IMR-90 (cell line): ENCODE measurements around the gene CH25H. TPM values are rescaled to one million over a fixed set of nuclear protein-coding genes. Genes with fewer than 3 reads are reported as not detected.
A peak's percentile ranks its signal among the peaks of the same experiment; 100 is the strongest.

Experiments
- ATAC-seq: fragments of 200-7000 bp; cut with Tn5 transposase; 2 replicates; pipeline ENCODE4 v1.9.1; 2020; ENCODE audit warnings: low read depth, mild to moderate bottlenecking, moderate library complexity
- BruUV-seq: library from RNA; stranded (reverse); fragments of 400-500 nt; replicated peaks from 2 replicates; lab custom pipeline; 2021; lab: Mats Ljungman, UMichigan
- CTCF ChIA-PET: fragments of 300-600 bp; formaldehyde crosslinking; extraction: SDS; loops from one replicate; lab custom pipeline; 2021; ENCODE audit warnings: antibody characterized with exemption; lab: Yijun Ruan, JAX
- POLR2A ChIA-PET: fragments of 300-600 bp; sonication (Branson Sonifier 250); formaldehyde crosslinking; loops from one replicate; lab custom pipeline; 2022; ENCODE audit warnings: antibody characterized with exemption; ENCODE audit not compliant: unreplicated experiment; lab: Charles Lee
- DNase-seq: peaks from one replicate; pipeline ENCODE4 v3.0.0; 2013
- H2AFZ ChIP-seq: replicated peaks from 2 replicates; pipeline ENCODE3; 2013; ENCODE audit warnings: low read length, mild to moderate bottlenecking; ENCODE audit not compliant: poor library complexity
- H2AK5ac ChIP-seq: 2 replicates; pipeline ENCODE4 v1.6.1; 2013; ENCODE audit warnings: low read depth, low read length, inconsistent platforms
- H2AK9ac ChIP-seq: replicated peaks from 2 replicates; pipeline ENCODE3; 2013; ENCODE audit warnings: mild to moderate bottlenecking, low read depth, low read length, moderate library complexity; ENCODE audit not compliant: poor library complexity
- H2BK120ac ChIP-seq: 2 replicates; pipeline ENCODE4 v1.6.1; 2013; ENCODE audit warnings: low read depth, low read length, inconsistent platforms
- H2BK15ac ChIP-seq: 3 replicates; pipeline ENCODE4 v1.6.1; 2013; ENCODE audit warnings: low read depth, low read length, inconsistent platforms
- H2BK20ac ChIP-seq: 2 replicates; pipeline ENCODE4 v1.6.1; 2013; ENCODE audit warnings: low read depth, mild to moderate bottlenecking, inconsistent platforms, low read length, moderate library complexity
- H2BK5ac ChIP-seq: 2 replicates; pipeline ENCODE4 v1.6.1; 2013; ENCODE audit warnings: mild to moderate bottlenecking, low read depth, low read length, inconsistent platforms; ENCODE audit not compliant: poor library complexity, severe bottlenecking
- H3K14ac ChIP-seq: replicated peaks from 2 replicates; pipeline ENCODE4 v1.6.1; 2013; ENCODE audit warnings: low read depth, low read length, inconsistent platforms
- H3K18ac ChIP-seq: 2 replicates; pipeline ENCODE4 v1.6.1; 2013; ENCODE audit warnings: low read depth, low read length, control low read depth
- H3K23ac ChIP-seq: 2 replicates; pipeline ENCODE4 v1.6.1; 2013; ENCODE audit warnings: low read depth, low read length, inconsistent platforms
- H3K27ac ChIP-seq: 2 replicates; pipeline ENCODE4 v1.5.1; 2013; ENCODE audit warnings: mild to moderate bottlenecking, control low read depth, low read length; ENCODE audit not compliant: insufficient read depth
- H3K27me3 ChIP-seq: 2 replicates; pipeline ENCODE4 v1.6.1; 2013; ENCODE audit warnings: low read length; ENCODE audit not compliant: control insufficient read depth, insufficient read depth
- H3K36me3 ChIP-seq: 2 replicates; pipeline ENCODE4 v1.6.1; 2013; ENCODE audit warnings: low read length, mixed read lengths; ENCODE audit not compliant: control insufficient read depth, insufficient read depth
- H3K4ac ChIP-seq: 2 replicates; pipeline ENCODE4 v1.6.1; 2013; ENCODE audit warnings: low read depth, low read length, inconsistent platforms
- H3K4me1 ChIP-seq: 2 replicates; pipeline ENCODE4 v1.6.1; 2013; ENCODE audit warnings: low read length, mixed read lengths; ENCODE audit not compliant: control insufficient read depth, insufficient read depth
- H3K4me2 ChIP-seq: 2 replicates; pipeline ENCODE4 v1.6.1; 2013; ENCODE audit warnings: low read depth, mild to moderate bottlenecking, control low read depth, low read length, moderate library complexity
- H3K4me3 ChIP-seq: 2 replicates; pipeline ENCODE4 v1.5.1; 2013; ENCODE audit warnings: low read depth, mild to moderate bottlenecking, control low read depth, low read length, moderate library complexity; ENCODE audit not compliant: insufficient read depth
- H3K56ac ChIP-seq: 2 replicates; pipeline ENCODE4 v1.6.1; 2013; ENCODE audit warnings: low read length, inconsistent platforms; ENCODE audit not compliant: insufficient read depth; ENCODE audit errors: extremely low read depth
- H3K79me1 ChIP-seq, 2 experiments: 2 replicates each; pipeline ENCODE4 v1.6.1; 2013; ENCODE audit warnings: low read length in 2 of 2, inconsistent platforms in 1 of 2, low read depth in 1 of 2
- H3K9ac ChIP-seq: 2 replicates; pipeline ENCODE4 v1.6.1; 2013; ENCODE audit warnings: low read depth, low read length, control low read depth
- H3K9me1 ChIP-seq: 2 replicates; pipeline ENCODE4 v1.6.1; 2013; ENCODE audit warnings: low read length, inconsistent platforms; ENCODE audit not compliant: insufficient read depth
- H3K9me3 ChIP-seq: 2 replicates; pipeline ENCODE4 v1.6.1; 2013; ENCODE audit warnings: low read length; ENCODE audit not compliant: control insufficient read depth, insufficient read depth
- H4K20me1 ChIP-seq: 2 replicates; pipeline ENCODE4 v1.6.1; 2013; ENCODE audit warnings: low read length, inconsistent platforms; ENCODE audit not compliant: insufficient read depth
- H4K5ac ChIP-seq: 2 replicates; pipeline ENCODE4 v1.6.1; 2013; ENCODE audit warnings: mild to moderate bottlenecking, low read depth, low read length, control low read depth
- H4K8ac ChIP-seq, 2 experiments: 2 replicates each; pipeline ENCODE4 v1.6.1; 2013; ENCODE audit warnings: low read depth in 2 of 2, low read length in 2 of 2, control low read depth in 1 of 2, inconsistent platforms in 1 of 2
- H4K91ac ChIP-seq: 2 replicates; pipeline ENCODE4 v1.6.1; 2013; ENCODE audit warnings: low read depth, low read length, inconsistent platforms; ENCODE audit not compliant: insufficient read depth
- BHLHE40 ChIP-seq: fragments of 150-350 bp; IDR thresholded peaks from 2 replicates; pipeline ENCODE4 v1.6.1; 2016; ENCODE audit warnings: mild to moderate bottlenecking, low read depth, low read length
- CEBPB ChIP-seq: IDR thresholded peaks from 2 replicates; pipeline ENCODE4 v1.6.1; 2012; ENCODE audit warnings: low read depth, low read length, improper control_type of control experiment
- CHD1 ChIP-seq: IDR thresholded peaks from 2 replicates; pipeline ENCODE4 v1.6.1; 2012; ENCODE audit warnings: low read depth, low read length, improper control_type of control experiment
- FOS ChIP-seq: fragments of 150-350 bp; IDR thresholded peaks from 2 replicates; pipeline ENCODE4 v1.6.1; 2016; ENCODE audit warnings: low read depth, low read length
- MAFK ChIP-seq: IDR thresholded peaks from 2 replicates; pipeline ENCODE4 v1.6.1; 2012; ENCODE audit warnings: low read depth, low read length, improper control_type of control experiment
- MAZ ChIP-seq: IDR thresholded peaks from 2 replicates; pipeline ENCODE4 v1.6.1; 2012; ENCODE audit warnings: low read depth, mild to moderate bottlenecking, low read length, improper control_type of control experiment, moderate library complexity, borderline replicate concordance
- MXI1 ChIP-seq: IDR thresholded peaks from 2 replicates; pipeline ENCODE4 v1.6.1; 2012; ENCODE audit warnings: low read depth, mild to moderate bottlenecking, low read length, moderate library complexity, borderline replicate concordance
- NFE2L2 ChIP-seq: fragments of 150-350 bp; IDR thresholded peaks from 2 replicates; pipeline ENCODE4 v1.6.1; 2016; ENCODE audit warnings: low read depth, mild to moderate bottlenecking, low read length
- POLR2A ChIP-seq: IDR thresholded peaks from 2 replicates; pipeline ENCODE4 v1.6.1; 2012; ENCODE audit warnings: mild to moderate bottlenecking, low read depth, low read length
- RAD21 ChIP-seq: IDR thresholded peaks from 2 replicates; pipeline ENCODE4 v1.6.1; 2012; ENCODE audit warnings: low read length, improper control_type of control experiment
- RCOR1 ChIP-seq: IDR thresholded peaks from 2 replicates; pipeline ENCODE4 v1.6.1; 2012; ENCODE audit warnings: mild to moderate bottlenecking, low read length, improper control_type of control experiment; ENCODE audit not compliant: insufficient replicate concordance
- RFX5 ChIP-seq: IDR thresholded peaks from 2 replicates; pipeline ENCODE4 v1.8.0; 2012; ENCODE audit warnings: low read depth, mild to moderate bottlenecking, low read length, moderate library complexity
- SMC3 ChIP-seq: fragments of 150-350 bp; IDR thresholded peaks from 2 replicates; pipeline ENCODE4 v1.6.1; 2016; ENCODE audit warnings: low read depth, mild to moderate bottlenecking, antibody characterized with exemption, low read length, moderate library complexity
- dilution Hi-C: fragments of 300-500 bp; cut with HindIII; formaldehyde crosslinking; loops from one replicate; pipeline ENCODE4 v1.14.3; 2018; ENCODE audit warnings: low sequenced_read_pairs; ENCODE audit not compliant: unreplicated experiment
- in situ Hi-C: fragments of 300-500 bp; cut with MboI; formaldehyde crosslinking; loops from 3 replicates; pipeline ENCODE4 v1.14.3; 2019; ENCODE audit warnings: low sequenced_read_pairs, inconsistent platforms, mixed read lengths
- intact Hi-C: fragments of 100-400 bp; cut with micrococcal nuclease; formaldehyde crosslinking; loops from 2 replicates; pipeline ENCODE4 v1.10.0; 2022
- polyA plus RNA-seq, 3 experiments: library from polyadenylated mRNA; depleted of rRNA; stranded (reverse); fragments of >200 nt; gene quantifications; 2 replicates each; pipeline ENCODE4 v1.2.3, GENCODE V29; 2012; ENCODE audit warnings: low replicate concordance in 1 of 3
- total RNA-seq: library from RNA; depleted of rRNA; stranded (reverse); fragments of >200 nt; gene quantifications from 2 replicates; pipeline ENCODE4 v1.2.3, GENCODE V29; 2012
- TF ChIP-seq, protein P1 (sequence below): conservative IDR thresholded peaks from 2 replicates; pipeline ENCODE4 v1.5.1; 2012; ENCODE audit warnings: mild to moderate bottlenecking, low read depth, low read length, improper control_type of control experiment
- TF ChIP-seq, protein P2 (sequence below): fragments of 150-350 bp; IDR thresholded peaks from 2 replicates; pipeline ENCODE4 v1.6.1; 2016; ENCODE audit warnings: low read depth, mild to moderate bottlenecking, low read length, moderate library complexity, borderline replicate concordance
- TF ChIP-seq, protein P3 (sequence below): fragments of 150-350 bp; IDR thresholded peaks from 2 replicates; pipeline ENCODE4 v1.6.1; 2017; ENCODE audit warnings: mild to moderate bottlenecking, antibody characterized with exemption, low read length, low read depth

Gene CH25H
- total and polyA plus RNA-seq, 2 of the 4 experiments (the other 2 are of a cell fraction): 0.12 to 0.18 TPM

DNA sequence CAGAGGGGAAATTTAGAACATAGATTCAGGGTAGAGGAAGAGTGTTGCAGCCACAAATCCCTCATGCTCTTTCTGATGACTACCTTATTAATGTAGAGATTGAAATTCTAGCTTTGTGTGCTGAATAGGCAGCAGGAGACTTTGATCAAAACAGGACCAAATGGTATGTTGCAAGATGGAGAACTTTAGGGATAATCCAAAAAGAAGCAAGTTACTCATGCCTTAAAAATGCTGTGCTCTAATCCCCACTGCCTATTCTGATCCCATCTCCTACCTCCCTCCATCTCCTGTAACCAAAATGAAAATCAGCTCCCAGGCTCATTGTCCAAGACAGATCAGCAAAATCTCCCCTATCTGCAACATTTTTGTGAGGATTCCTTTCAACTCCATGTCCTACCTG, 31.3 kb downstream of the CH25H start:
- H3K9me1 ChIP-seq: no peaks in the 10 kb centered on the region
- peak overlapping the region; percentile 16 for H2AK5ac ChIP-seq
- no peak overlapping the region for H2BK5ac ChIP-seq
- H4K20me1 ChIP-seq: no peaks in the 10 kb centered on the region
- no peak overlapping the region for H3K9ac ChIP-seq
- H3K27ac ChIP-seq: no peak overlapping the region
- peaks cover 2% of the 10 kb centered on the region for H3K4me1 ChIP-seq
- H2AK9ac ChIP-seq: no peak overlapping the region
- H3K4me2 ChIP-seq: no peak overlapping the region
- no peak overlapping the region for H3K18ac ChIP-seq
- no peak overlapping the region for H3K56ac ChIP-seq
- H2BK20ac ChIP-seq: no peak overlapping the region
- TF ChIP-seq RAD21 (no peak), RFX5 (no peak), FOS (no peak), NFE2L2 (no peak), BHLHE40 (no peak), MXI1 (no peak), SMC3 (no peak), MAZ (no peak), CHD1 (no peak), RCOR1 (no peak), CEBPB (no peak), MAFK (no peak), POLR2A (no peak)
- TF ChIP-seq, protein P1, sequence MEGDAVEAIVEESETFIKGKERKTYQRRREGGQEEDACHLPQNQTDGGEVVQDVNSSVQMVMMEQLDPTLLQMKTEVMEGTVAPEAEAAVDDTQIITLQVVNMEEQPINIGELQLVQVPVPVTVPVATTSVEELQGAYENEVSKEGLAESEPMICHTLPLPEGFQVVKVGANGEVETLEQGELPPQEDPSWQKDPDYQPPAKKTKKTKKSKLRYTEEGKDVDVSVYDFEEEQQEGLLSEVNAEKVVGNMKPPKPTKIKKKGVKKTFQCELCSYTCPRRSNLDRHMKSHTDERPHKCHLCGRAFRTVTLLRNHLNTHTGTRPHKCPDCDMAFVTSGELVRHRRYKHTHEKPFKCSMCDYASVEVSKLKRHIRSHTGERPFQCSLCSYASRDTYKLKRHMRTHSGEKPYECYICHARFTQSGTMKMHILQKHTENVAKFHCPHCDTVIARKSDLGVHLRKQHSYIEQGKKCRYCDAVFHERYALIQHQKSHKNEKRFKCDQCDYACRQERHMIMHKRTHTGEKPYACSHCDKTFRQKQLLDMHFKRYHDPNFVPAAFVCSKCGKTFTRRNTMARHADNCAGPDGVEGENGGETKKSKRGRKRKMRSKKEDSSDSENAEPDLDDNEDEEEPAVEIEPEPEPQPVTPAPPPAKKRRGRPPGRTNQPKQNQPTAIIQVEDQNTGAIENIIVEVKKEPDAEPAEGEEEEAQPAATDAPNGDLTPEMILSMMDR: no peak
- TF ChIP-seq, protein P2, sequence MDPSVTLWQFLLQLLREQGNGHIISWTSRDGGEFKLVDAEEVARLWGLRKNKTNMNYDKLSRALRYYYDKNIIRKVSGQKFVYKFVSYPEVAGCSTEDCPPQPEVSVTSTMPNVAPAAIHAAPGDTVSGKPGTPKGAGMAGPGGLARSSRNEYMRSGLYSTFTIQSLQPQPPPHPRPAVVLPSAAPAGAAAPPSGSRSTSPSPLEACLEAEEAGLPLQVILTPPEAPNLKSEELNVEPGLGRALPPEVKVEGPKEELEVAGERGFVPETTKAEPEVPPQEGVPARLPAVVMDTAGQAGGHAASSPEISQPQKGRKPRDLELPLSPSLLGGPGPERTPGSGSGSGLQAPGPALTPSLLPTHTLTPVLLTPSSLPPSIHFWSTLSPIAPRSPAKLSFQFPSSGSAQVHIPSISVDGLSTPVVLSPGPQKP: no peak
- TF ChIP-seq, protein P3, sequence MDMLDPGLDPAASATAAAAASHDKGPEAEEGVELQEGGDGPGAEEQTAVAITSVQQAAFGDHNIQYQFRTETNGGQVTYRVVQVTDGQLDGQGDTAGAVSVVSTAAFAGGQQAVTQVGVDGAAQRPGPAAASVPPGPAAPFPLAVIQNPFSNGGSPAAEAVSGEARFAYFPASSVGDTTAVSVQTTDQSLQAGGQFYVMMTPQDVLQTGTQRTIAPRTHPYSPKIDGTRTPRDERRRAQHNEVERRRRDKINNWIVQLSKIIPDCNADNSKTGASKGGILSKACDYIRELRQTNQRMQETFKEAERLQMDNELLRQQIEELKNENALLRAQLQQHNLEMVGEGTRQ: no peak
- no peak overlapping the region for H4K91ac ChIP-seq
- no peaks in the 10 kb centered on the region for H3K79me1 ChIP-seq
- ATAC-seq: peak; percentile 38; the same call in 1 of the 2 replicates
- no peak overlapping the region for H2BK120ac ChIP-seq
- no peaks in the 10 kb centered on the region for H3K36me3 ChIP-seq
- intact Hi-C loops: no loop called here
- no peak overlapping the region for H3K14ac ChIP-seq
- no peak overlapping the region for H3K23ac ChIP-seq
- H3K9me3 ChIP-seq: peaks cover 3% of the 10 kb centered on the region
- in situ Hi-C loops: no loop called here
- BruUV-seq: no TSS peak
- CTCF ChIA-PET: no interaction called here
- dilution Hi-C loops: no loop called here
- no peak overlapping the region for H4K8ac ChIP-seq
- H2BK15ac ChIP-seq: no peak overlapping the region
- POLR2A ChIA-PET: no interaction called here
- no peak overlapping the region for H4K5ac ChIP-seq
- no peak overlapping the region for H3K4me3 ChIP-seq
- H3K27me3 ChIP-seq: no peaks in the 10 kb centered on the region; the same call in 1 of the 2 replicates
- no peak overlapping the region for H2AFZ ChIP-seq
- H3K4ac ChIP-seq: no peak overlapping the region
- no peak for DNase-seq
